HG02678 (cell line): ENCODE measurements around the gene HDAC8.
"Not testable (repeated sequence)": the region's sequence is repeated elsewhere in the genome, so short reads cannot be mapped to it uniquely, and the experiment has no call there.

ENCODE experiments used
- ATAC-seq: cut with Tn5 transposase; IDR thresholded peaks from one replicate; pipeline ENCODE4 v1.9.1; 2021; ENCODE audit warnings: mild to moderate bottlenecking, moderate library complexity; ENCODE audit not compliant: unreplicated experiment

Gene HDAC8

GRCh38 chrX:72465889-72466288, 106.8 kb downstream of the HDAC8 start:
- no peak for ATAC-seq

GRCh38 chrX:72461766-72462165, 110.9 kb downstream of the HDAC8 start:
- no peak for ATAC-seq

- no peak for ATAC-seq
These were observed 111.4 kb downstream of the HDAC8 start for GRCh38 chrX:72461288-72461687.

GRCh38 chrX:72460715-72461114, 111.9 kb downstream of the HDAC8 start:
- ATAC-seq = no peak

- ATAC-seq = not testable (repeated sequence)
These were observed 123.6 kb downstream of the HDAC8 start for GRCh38 chrX:72449034-72449433.

GRCh38 chrX:72440764-72441163, 131.9 kb downstream of the HDAC8 start:
- ATAC-seq = not testable (repeated sequence)

GRCh38 chrX:72436010-72436409, 136.6 kb downstream of the HDAC8 start:
- ATAC-seq = no peak

GRCh38 chrX:72430405-72430968, 142.2 kb downstream of the HDAC8 start:
- no peak for ATAC-seq

- ATAC-seq = no peak
These were observed 150.8 kb downstream of the HDAC8 start for GRCh38 chrX:72421797-72422196.

- ATAC-seq = no peak
These were observed 162.7 kb downstream of the HDAC8 start for GRCh38 chrX:72409993-72410392.

GRCh38 chrX:72408885-72409284, 163.8 kb downstream of the HDAC8 start:
- ATAC-seq = no peak

- ATAC-seq = not testable (repeated sequence)
These were observed 167.5 kb downstream of the HDAC8 start for GRCh38 chrX:72405136-72405535.

- no peak for ATAC-seq
These were observed 170.0 kb downstream of the HDAC8 start for GRCh38 chrX:72402614-72403013.

GRCh38 chrX:72399816-72400215, 172.8 kb downstream of the HDAC8 start:
- ATAC-seq = no peak

GRCh38 chrX:72396117-72396516, 176.5 kb downstream of the HDAC8 start:
- no peak for ATAC-seq

- no peak for ATAC-seq
These were observed 177.4 kb downstream of the HDAC8 start for GRCh38 chrX:72395237-72395636.

GRCh38 chrX:72394518-72395170, 178.0 kb downstream of the HDAC8 start:
- ATAC-seq = no peak

- no peak for ATAC-seq
These were observed 178.7 kb downstream of the HDAC8 start for GRCh38 chrX:72393836-72394517.

GRCh38 chrX:72392816-72393800, 179.5 kb downstream of the HDAC8 start:
- ATAC-seq = no peak

GRCh38 chrX:72392042-72392441, 180.6 kb downstream of the HDAC8 start:
- no peak for ATAC-seq

- no peak for ATAC-seq
These were observed 185.4 kb downstream of the HDAC8 start for GRCh38 chrX:72387247-72387646.
